Middle frontal gyrus (tissue), 1 donor: ENCODE data around the gene NHS.

Experiments
- DNase-seq: peaks from one replicate; pipeline ENCODE4 v3.0.0-alpha.2; 2015; ENCODE audit warnings: low spot score; ENCODE audit errors: extremely low spot score

NHS gene

GRCh38 chrX:17617806-17618205 is 242.8 kb downstream of the NHS start:
- no peak for DNase-seq

GRCh38 chrX:17621566-17622270 is 246.7 kb downstream of the NHS start:
- DNase-seq, result no peak

DNA sequence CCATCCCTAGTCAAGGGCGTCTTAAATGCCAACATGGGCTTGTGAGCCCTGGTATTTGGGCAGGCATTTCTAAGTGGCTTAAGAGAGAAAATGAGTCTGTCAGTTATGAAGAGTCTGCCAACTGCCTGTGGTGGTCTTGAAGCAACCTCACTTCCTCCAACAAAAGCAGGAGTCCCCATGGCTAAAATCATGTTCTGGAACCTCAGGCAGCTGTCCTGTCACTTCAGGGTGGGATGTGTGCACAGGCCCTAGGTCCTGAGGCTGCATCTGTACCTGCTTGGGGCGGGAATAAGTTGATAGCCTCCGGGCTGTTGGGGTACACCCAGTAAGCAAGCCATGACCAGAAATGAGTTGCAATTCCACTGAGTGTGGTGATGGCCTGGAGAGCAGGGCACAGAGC is 247.3 kb downstream of the NHS start:
- DNase-seq, result no peak

DNA sequence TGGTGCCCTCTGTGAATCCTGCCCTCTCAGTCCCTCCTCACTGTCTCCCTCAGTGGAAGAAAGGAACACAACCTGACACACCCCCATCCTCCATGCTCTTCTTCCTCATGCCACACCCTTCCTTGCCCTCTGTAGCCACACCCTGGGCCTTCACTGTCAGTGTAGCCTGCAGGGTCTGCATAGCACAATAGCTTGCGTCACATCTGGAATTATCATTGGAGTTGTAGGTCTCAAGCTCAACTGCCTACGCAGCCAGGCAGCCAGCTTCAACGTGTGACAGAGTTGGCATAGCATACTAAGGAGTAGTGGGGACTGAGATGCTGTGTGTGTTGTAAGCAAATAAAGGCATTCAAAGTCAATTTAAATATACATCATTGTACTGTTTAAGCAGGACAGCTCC is 248.8 kb downstream of the NHS start:
- no peak for DNase-seq

DNA sequence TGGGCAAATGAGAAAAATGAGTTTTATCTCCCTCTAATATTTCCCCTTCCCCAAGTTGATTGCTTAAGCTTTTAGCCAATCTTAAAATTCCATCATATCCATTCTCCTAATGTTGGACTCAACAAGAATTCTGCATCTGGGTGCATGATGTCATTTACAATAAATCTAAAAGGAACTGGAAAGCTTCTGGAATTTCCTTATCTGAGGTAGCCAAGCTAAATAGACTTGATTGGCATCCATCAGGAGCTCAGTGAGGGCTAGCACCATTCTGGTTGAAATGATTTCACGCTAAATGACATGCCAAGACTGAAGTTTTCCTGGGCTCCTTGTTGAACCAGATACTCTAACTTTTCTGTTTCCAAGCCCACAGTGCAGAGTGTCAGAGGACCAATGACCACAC is 252.0 kb downstream of the NHS start:
- DNase-seq, result no peak

- no peak for DNase-seq
Observed at GRCh38 chrX:17628976-17629375, 254.0 kb downstream of the NHS start.

- no peak for DNase-seq
Observed at GRCh38 chrX:17629519-17629918, 254.5 kb downstream of the NHS start.

- DNase-seq, result no peak
Observed at GRCh38 chrX:17631647-17632046, 256.6 kb downstream of the NHS start.

DNA sequence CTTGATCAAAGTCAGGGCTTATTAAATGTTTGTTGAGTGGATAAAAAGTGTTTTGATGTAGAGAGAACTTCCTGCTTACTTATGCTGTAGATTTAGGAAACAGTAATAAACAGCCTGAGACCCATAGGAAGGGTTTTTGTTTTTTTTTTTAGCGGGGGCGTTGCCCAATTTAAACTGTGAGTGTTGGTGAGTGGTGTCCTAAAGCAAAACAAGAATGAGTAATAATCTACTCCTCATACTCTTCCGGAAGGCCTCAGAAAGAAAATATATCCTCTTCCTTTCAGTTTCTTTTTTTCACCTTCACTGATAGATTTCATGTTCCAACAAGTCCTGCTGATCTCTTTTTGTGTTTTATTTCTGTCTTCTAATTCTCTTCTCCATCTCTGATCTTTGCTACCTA is 257.9 kb downstream of the NHS start:
- no peak for DNase-seq

- no peak for DNase-seq
Observed at GRCh38 chrX:17633546-17633945, 258.5 kb downstream of the NHS start.

DNA sequence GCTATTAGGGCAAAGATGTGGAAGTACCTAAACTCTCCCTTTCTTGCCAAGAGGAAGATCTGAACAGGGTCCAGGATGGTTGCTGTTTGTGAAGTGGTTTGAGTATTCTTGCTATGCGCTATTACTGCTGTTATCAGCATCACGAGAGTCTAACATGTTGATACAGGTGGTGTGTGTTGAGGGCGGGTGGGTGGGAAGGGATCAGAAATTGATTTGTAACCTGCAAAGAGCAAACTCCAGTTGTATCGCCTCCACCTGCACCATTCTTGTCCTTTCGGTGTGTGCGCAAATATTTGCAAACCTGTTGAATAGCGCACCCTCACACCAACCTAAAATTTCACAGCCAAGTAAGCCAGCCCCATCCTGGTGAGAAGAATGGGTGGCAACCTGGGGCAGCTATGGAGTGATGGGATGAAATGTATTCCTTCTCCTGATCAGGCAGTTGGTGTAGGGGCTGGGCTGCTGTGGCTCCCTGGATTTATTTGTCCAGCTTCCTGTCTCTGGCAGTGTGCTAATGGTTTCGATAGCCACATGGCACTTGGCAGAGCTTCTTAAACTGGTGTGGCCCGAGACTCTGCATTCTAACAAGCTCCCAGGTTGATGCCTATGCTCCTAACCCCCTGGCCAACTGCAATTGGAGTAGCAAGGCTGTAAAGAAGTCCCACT is 259.7 kb downstream of the NHS start:
- DNase-seq, result no peak

DNA sequence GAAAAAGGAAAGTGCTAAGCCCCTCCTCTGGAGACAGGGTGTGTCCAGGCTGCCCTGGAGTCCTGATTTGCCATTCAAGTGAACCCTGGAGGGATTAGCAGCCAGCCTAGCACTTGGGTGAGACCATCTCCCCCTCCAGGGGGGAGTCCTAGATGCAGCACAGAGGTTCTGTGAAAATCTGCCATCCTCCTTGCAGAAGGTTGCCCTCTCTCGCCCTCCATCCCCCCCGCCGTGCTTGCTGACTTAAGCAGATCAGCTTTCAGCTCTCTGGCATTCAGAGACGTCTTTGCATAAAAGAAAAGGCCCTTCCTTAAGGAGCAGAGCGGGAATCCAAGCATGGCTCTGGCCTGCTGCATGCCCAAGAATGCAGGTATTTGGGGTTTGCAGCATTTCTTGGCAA is 260.2 kb downstream of the NHS start:
- DNase-seq, result no peak

DNA sequence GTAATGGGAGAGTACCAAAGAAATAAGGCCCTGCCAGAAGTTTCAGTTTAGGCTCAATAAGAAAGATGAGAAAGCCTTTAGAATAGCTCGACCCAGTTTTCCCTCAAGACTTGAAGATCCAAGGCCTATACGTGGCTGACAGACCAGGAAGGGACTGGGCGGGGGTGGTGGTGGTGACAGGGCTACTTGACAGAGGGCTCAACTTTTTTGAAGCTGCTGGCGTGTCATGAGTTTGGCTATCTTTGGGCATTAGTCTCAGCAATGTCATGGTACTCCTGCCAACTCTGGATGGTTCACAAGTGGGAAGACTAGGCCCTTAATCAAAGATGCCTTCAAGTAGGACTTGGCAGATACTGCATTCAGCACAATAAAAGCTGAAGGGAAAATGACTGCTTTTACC is 262.2 kb downstream of the NHS start:
- no peak for DNase-seq

GRCh38 chrX:17638731-17639130 is 263.7 kb downstream of the NHS start:
- no peak for DNase-seq

GRCh38 chrX:17642891-17643290 is 267.9 kb downstream of the NHS start:
- DNase-seq, result no peak

GRCh38 chrX:17643528-17643927 is 268.5 kb downstream of the NHS start:
- no peak for DNase-seq

DNA sequence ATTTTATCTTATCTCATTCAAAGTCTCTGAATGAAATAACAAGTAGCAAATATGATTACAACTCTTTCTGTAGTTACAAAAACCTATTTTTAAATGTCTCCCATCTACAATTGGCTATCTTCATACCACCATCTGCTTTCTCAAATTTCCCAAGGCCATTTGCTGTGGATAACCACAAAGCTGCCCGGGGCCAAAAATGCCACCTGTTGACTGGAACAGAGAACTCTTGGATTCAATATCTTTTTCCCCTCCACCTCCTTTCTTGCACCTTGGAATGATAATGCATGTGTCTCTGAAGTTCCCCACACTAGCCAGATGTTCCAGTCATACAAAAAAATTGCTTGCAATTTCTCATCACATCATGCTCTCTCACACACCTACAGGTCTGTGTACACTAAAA is 269.0 kb downstream of the NHS start:
- DNase-seq, result no peak

DNA sequence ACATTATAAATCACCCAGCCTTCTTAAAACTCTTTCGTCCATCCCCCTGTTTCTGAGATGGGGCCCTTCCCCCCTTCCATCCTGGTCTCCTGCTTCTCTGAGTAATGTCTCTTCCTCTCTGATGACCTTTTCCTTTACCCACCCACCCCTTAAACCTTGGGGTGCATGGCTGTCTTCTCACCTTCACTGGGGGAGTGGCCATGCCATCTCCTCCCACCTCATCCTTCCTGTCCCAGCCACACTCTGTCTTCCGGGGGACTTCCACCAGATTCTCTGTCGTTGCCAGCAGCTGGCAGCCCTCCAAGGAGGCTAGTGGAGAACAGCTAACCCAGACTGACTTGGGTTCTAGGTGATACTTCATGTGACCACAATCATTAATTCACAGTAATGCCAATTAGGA is 279.1 kb downstream of the NHS start:
- DNase-seq, result no peak

DNA sequence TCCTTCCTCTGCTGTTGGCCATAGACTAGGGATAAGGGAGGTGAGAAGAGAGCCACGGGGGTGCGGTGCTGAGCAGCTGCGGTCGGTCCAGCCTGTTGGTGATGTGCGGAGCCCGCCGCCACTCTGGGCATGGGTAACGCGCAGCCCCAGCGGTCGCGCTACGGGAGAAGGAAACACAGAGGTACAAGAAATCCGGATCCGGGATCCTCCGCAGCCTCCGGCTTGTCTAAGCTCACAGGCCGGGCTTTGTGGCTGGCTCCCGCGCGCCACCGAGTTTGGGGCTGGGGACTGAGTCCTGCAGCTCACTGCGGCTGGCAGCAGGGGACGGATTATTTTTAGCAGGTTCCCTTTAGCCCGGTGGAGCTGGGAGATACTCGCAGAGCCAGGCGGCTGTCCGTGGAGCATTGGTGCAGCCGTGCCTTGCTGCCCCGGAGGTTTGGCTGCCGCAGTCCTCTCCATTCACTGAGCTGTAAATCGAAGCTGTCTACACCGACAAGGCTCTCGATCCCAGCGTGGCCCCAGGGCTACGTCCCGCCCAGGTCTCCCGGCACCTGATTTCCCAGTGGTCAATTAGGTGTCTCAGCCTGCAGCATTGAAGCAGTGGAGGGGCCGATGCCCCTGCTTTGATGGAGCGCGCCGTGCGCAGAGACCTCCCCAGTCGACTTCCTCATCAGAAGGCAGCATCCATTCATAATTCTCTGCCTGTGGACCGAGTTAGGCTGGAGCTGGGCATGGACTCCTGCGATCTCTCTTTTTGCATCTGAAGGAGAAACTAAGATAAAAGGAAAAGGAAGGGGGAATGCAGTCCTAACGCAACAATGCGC is 280.4 kb downstream of the NHS start:
- no peak for DNase-seq

DNA sequence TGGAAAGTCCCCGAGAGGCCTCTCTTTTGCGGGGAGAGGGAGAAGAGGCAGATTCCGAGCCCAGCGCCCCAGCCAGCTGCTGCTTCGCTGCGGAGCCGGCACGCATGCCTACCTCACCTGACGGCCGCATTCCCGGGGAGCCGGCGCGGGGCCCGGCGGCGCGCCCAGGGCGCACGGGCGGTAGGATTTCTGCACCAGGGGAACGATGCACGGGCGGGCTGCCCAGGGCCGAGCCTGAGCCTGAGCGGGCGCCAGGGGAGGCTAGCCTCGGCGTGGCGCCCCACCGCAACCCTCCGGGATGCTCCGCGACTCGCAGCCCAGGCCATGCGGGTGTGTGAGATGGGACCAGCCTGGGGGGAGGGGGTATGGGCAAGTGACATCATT is 281.0 kb downstream of the NHS start:
- no peak for DNase-seq

DNA sequence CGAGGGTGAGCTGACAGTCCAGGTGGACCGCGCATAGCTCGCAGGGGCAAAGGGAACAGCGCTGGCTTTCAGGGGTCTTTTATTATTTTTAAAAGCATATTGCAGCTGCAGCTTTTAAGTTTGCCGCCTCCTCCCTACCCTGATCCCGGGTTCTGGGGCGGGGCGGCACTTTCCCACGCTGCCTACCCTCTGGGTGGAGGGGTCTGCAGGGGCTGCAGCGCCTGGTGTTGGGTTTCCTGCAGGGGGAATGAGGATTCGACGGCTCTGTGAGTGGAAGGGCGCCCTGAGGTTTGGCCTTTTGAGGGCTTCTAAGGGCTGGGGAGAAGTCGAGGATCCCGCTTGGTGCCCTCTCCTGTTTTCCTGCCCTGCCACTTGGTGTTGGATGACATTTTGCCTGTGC is 281.6 kb downstream of the NHS start:
- DNase-seq, result no peak

GRCh38 chrX:17662391-17662790 is 287.4 kb downstream of the NHS start:
- DNase-seq, result no peak

- DNase-seq, result no peak
Observed at GRCh38 chrX:17668929-17669328, 293.9 kb downstream of the NHS start.
